NB4 (cell line): Measurements from ENCODE around the gene RTL1.

Experiments used
- CTCF ChIP-seq: IDR thresholded peaks from one replicate; pipeline ENCODE4 v1.5.1; 2012; ENCODE audit warnings: low read depth, low read length
- MYC ChIP-seq: IDR thresholded peaks from 2 replicates; pipeline ENCODE4 v1.6.1; 2011; ENCODE audit warnings: low read depth, low read length
- POLR2A ChIP-seq: IDR thresholded peaks from 2 replicates; pipeline ENCODE4 v1.6.1; 2011; ENCODE audit warnings: mild to moderate bottlenecking; ENCODE audit not compliant: insufficient read length; ENCODE audit errors: extremely low read depth
- TF ChIP-seq, protein P1 (sequence below): IDR thresholded peaks from 2 replicates; pipeline ENCODE4 v1.6.1; 2011; ENCODE audit warnings: low read depth, low read length

DNA sequence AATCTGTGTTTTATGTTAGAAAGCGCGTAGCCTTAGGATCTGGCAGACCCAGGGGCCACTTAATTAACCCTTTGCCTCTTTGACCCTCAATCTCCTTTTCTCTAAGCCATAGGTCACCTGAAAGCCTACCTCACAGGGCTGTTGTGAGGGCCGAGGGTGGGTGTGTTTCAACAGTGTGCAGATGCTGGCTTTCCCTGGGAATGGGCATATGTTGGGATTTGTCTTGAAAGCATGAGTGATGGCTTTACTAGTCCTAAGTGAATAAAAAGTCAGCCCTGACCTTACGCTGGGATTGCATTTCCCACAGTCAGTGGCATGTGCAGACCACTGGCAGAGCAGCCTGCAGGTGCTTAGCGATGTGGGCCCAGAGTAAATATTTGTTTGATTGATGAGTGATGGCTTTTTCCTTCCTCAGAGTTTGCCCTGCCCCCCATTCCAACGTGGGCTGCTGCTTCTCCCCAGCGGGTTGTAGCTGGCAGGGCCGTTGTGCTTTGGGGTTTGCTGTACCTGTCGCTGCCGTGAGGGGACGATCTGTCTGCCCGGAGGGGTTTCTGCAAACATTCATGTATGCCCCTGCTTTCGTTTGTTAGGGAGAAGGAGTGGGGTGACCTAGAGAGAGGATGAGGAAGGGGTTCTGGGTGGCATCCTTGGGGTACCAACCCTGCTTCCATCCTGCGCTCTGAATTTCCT is 46.1 kb downstream of the RTL1 start:
- TF ChIP-seq POLR2A (no peak), CTCF (no peak), MYC (no peak)
- TF ChIP-seq, protein P1, sequence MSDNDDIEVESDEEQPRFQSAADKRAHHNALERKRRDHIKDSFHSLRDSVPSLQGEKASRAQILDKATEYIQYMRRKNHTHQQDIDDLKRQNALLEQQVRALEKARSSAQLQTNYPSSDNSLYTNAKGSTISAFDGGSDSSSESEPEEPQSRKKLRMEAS = no peak
